Measurements from ENCODE around the gene TTC29. TPM values are rescaled to one million over a fixed set of nuclear protein-coding genes. Genes with fewer than 3 reads are reported as not detected.

Gene TTC29
- total RNA-seq, 1 donor from 2014 or later, result 0.09 TPM

GRCh38 chr4:146943691-146944375 is 1.8 kb downstream of the TTC29 start:
- Histone ChIP-seq H3F3A (ENCODE audit: low read depth) (peaks cover 6% of the 10 kb centered on the region), H3K79me2 (ENCODE audit: low read depth) (no peaks in the 10 kb centered on the region), H3K4me1 (peaks cover 9% of the 10 kb centered on the region), H3K36me3 (no peaks in the 10 kb centered on the region), H4K20me1 (ENCODE audit: low read depth) (no peaks in the 10 kb centered on the region), H3K9me3 (ENCODE audit: low read depth) (no peaks in the 10 kb centered on the region), H3K4me3 (no peak overlapping the region), H2AFZ (replicated peaks) (no peak overlapping the region), H3K4me2 (no peak overlapping the region), H3K9ac (no peak overlapping the region), H3K27ac (no peak overlapping the region), H3K27me3 (peaks cover 12% of the 10 kb centered on the region)
- Mint-ChIP-seq H3K9me3 (no peaks in the 10 kb centered on the region), H3K27ac (no peak overlapping the region), H3K4me3 (no peak overlapping the region), H3K27me3 (ENCODE audit: insufficient read depth, low read depth) (peaks cover 5% of the 10 kb centered on the region), H3K36me3 (no peaks in the 10 kb centered on the region), H3K4me1 (peaks cover 15% of the 10 kb centered on the region)
- no peak for TF ChIP-seq EZH2phosphoT487 (IDR thresholded peaks at IDR 0.05)
- TF ChIP-seq, protein P1, sequence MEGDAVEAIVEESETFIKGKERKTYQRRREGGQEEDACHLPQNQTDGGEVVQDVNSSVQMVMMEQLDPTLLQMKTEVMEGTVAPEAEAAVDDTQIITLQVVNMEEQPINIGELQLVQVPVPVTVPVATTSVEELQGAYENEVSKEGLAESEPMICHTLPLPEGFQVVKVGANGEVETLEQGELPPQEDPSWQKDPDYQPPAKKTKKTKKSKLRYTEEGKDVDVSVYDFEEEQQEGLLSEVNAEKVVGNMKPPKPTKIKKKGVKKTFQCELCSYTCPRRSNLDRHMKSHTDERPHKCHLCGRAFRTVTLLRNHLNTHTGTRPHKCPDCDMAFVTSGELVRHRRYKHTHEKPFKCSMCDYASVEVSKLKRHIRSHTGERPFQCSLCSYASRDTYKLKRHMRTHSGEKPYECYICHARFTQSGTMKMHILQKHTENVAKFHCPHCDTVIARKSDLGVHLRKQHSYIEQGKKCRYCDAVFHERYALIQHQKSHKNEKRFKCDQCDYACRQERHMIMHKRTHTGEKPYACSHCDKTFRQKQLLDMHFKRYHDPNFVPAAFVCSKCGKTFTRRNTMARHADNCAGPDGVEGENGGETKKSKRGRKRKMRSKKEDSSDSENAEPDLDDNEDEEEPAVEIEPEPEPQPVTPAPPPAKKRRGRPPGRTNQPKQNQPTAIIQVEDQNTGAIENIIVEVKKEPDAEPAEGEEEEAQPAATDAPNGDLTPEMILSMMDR (IDR thresholded peaks at IDR 0.05), result no peak
- no peak for DNase-seq (ENCODE audit: low spot score)

DNA sequence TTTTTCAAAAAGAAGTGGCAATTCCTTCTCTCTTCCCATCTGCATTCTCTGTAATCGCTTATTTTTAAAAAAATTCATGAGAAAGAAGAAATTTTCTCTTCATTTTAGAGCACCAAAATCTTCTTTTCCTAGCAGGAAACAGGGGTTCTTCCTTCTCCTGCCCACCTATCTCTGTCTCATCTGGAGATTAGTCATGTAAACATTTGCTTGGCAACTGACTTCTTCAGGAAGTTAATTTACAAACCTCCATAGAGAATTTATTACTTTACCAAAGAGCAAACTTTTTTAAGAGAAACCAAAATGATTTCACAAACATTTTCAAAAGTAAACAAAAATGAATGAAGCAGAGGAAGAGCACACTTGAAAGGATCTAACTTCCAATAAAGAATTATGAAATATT is 13.5 kb downstream of the TTC29 start:
- Histone ChIP-seq H3K4me2 (no peak overlapping the region), H3K27ac (no peak overlapping the region), H2AFZ (replicated peaks) (peak overlapping the region; percentile 2), H3K27me3 (no peaks in the 10 kb centered on the region), H3K9me3 (ENCODE audit: low read depth) (no peaks in the 10 kb centered on the region), H3F3A (ENCODE audit: low read depth) (no peaks in the 10 kb centered on the region), H3K4me1 (no peaks in the 10 kb centered on the region), H3K79me2 (ENCODE audit: low read depth) (no peaks in the 10 kb centered on the region), H3K9ac (no peak overlapping the region), H3K36me3 (no peaks in the 10 kb centered on the region), H4K20me1 (ENCODE audit: low read depth) (no peaks in the 10 kb centered on the region), H3K4me3 (no peak overlapping the region)
- H3K27ac Mint-ChIP-seq, result no peak overlapping the region
- H3K9me3 Mint-ChIP-seq, result no peaks in the 10 kb centered on the region
- H3K36me3 Mint-ChIP-seq, result no peaks in the 10 kb centered on the region
- TF ChIP-seq EZH2 (IDR thresholded peaks at IDR 0.05) (no peak), EZH2phosphoT487 (IDR thresholded peaks at IDR 0.05) (no peak)
- TF ChIP-seq, protein P1 (IDR thresholded peaks at IDR 0.05), result no peak
- H3K4me1 Mint-ChIP-seq, result no peaks in the 10 kb centered on the region
- DNase-seq (ENCODE audit: low spot score), result no peak
- peaks cover 2% of the 10 kb centered on the region for H3K27me3 Mint-ChIP-seq (ENCODE audit: insufficient read depth, low read depth)
- H3K4me3 Mint-ChIP-seq, result no peak overlapping the region

GRCh38 chr4:146930673-146931072 is 15.0 kb downstream of the TTC29 start:
- Mint-ChIP-seq H3K27me3 (ENCODE audit: insufficient read depth, low read depth) (peaks cover 2% of the 10 kb centered on the region), H3K27ac (no peak overlapping the region), H3K9me3 (no peaks in the 10 kb centered on the region), H3K36me3 (no peaks in the 10 kb centered on the region), H3K4me3 (no peak overlapping the region), H3K4me1 (no peaks in the 10 kb centered on the region)
- Histone ChIP-seq H3K27ac (no peak overlapping the region), H3K36me3 (no peaks in the 10 kb centered on the region), H3K4me2 (no peak overlapping the region), H3K9ac (no peak overlapping the region), H3K79me2 (ENCODE audit: low read depth) (no peaks in the 10 kb centered on the region), H3K9me3 (ENCODE audit: low read depth) (no peaks in the 10 kb centered on the region), H3K27me3 (no peaks in the 10 kb centered on the region), H3F3A (ENCODE audit: low read depth) (no peaks in the 10 kb centered on the region), H3K4me1 (no peaks in the 10 kb centered on the region), H3K4me3 (no peak overlapping the region), H4K20me1 (ENCODE audit: low read depth) (no peaks in the 10 kb centered on the region), H2AFZ (replicated peaks) (no peak overlapping the region)
- DNase-seq (ENCODE audit: low spot score), result no peak
- TF ChIP-seq EZH2 (IDR thresholded peaks at IDR 0.05) (no peak), EZH2phosphoT487 (IDR thresholded peaks at IDR 0.05) (no peak)
- TF ChIP-seq, protein P1 (IDR thresholded peaks at IDR 0.05), result no peak

All from neural progenitor cell (in vitro differentiated cells).